HG02798 (cell line): ENCODE results near the gene SDK1.
"Not testable (repeated sequence)": the region's sequence is repeated elsewhere in the genome, so short reads cannot be mapped to it uniquely, and the experiment has no call there.

ENCODE experiments used
- ATAC-seq: cut with Tn5 transposase; IDR thresholded peaks from one replicate; pipeline ENCODE4 v1.9.1; 2021; ENCODE audit warnings: mild to moderate bottlenecking; ENCODE audit not compliant: unreplicated experiment, poor library complexity

The SDK1 gene

DNA sequence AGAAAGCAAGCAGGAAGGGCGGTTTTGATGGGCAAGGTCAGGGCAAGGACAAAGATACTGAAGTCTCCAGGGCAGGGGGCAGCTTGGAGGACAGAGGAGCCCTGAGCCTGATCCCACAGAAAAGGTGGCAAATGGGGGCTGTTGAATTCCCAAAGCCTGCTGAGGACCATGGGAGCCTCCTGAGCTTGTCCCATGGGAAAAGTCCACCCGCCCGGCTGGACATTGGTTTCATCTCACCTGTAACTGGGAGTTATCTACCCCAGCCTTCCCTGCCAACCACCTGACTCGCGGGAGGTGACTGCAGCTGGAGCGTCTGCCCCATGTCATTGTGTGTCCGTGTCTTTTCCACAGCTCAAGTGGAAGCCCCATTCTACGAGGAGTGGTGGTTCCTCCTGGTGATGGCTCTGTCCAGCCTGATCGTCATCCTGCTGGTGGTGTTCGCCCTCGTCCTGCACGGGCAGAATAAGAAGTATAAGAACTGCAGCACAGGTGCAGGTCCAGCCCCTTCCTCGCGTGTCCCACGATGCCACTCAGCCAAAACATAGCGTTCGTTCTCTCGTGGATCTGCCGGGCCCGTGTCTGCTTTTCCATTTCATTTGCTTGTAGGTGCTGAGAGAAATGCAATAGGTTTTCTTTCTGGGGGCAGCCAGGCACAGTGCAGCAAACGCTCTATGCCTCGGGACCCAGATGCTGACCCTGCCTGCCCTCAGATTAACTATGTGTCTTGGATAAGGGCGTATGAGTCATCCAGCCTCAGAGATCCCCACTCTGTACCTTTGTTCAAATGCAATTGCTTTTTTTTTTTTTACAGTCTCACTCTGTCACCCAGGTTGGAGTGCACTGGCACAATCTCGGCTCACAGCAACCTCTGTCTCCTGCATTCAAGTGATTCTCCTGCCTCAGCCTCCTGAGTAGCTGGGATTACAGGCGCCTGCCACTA, 936.5 kb downstream of the SDK1 start:
- ATAC-seq: no peak

GRCh38 chr7:4238861-4239260, 937.8 kb downstream of the SDK1 start:
- ATAC-seq: no peak

DNA sequence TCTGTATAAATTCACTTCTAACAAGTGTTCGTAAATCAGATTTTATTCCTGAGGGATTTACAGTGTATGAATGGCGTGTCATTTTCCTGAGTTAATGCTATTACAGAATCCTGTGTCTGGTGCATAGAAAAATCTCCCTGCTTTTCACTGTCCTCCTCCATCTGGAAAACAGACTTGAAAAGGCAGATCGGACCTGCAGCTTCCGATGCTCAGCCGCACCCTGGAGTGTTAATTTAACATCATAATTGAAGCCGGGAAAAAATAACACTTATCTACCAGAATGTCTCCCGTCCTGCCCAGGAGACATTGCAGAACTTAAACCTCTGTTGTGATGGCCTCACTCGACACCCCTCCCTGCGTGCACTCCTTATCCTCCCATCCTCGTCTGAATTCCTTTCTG, 939.0 kb downstream of the SDK1 start:
- no peak for ATAC-seq

DNA sequence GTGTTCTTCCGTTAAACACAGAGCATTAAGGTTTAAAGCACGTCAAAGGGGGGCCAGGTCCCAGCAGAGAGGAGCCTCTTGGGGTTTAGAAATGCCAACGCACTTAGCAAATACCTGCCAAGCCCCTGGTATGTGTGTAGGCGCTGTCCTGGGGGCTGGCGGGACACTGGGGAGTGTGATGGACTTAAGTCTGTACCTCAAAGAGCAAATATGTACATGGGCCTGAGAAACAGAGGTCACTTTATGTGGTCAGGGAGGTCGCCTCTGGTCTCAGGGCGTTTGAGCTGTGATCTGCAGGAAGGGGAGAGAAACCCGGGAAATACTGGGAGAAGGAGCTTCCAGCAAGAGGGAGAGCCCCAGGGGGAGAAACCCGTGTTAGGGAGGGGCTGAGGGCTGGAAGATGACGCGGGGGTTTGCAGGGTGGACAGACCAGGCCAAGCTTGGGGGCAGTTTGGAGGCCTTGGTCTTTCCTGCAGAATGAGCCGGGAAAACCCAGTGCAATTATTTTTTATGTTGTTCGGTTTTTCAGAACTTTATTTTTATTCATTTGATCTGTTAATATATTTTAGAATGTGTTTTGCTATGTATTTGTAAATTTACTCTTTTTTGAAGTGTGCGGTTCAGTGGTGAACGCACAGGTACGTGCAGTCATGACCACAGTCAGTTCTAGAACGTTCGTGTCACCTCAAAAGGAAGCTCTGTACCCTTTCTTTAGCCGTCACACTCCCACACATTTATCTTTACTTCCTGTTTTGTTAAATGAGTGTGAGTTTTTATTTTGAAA, 939.7 kb downstream of the SDK1 start:
- ATAC-seq: no peak

- ATAC-seq: no peak
Observed at GRCh38 chr7:4241304-4241612, 940.2 kb downstream of the SDK1 start.

GRCh38 chr7:4241791-4242190, 940.7 kb downstream of the SDK1 start:
- ATAC-seq: no peak

GRCh38 chr7:4242706-4243105, 941.7 kb downstream of the SDK1 start:
- no peak for ATAC-seq

- ATAC-seq: no peak
Observed at GRCh38 chr7:4244041-4244440, 943.0 kb downstream of the SDK1 start.

DNA sequence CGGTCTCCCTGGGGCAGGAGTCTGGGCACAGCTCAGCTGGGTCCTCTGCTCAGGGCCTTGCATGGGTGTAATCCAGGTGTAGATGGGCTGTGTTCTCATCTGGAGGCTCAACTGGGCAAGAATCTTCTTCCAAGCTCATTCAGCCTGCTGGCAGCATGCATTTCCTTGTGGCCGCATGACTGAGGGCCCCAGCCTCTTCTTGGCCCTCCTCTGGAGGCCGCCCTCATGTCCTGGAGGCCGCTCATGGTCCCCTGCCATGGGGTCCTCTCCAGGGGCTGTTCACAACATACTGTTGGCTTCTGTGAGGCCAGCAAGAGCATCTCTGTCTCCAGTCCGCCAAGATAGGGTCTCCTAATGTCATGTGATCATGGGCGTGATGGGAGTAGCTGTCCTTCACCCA, 943.6 kb downstream of the SDK1 start:
- no peak for ATAC-seq

- ATAC-seq: no peak
Observed at GRCh38 chr7:4245135-4245865, 944.2 kb downstream of the SDK1 start.

GRCh38 chr7:4245866-4246470, 944.9 kb downstream of the SDK1 start:
- no peak for ATAC-seq

- no peak for ATAC-seq
Observed at GRCh38 chr7:4246536-4246935, 945.5 kb downstream of the SDK1 start.

- ATAC-seq: no peak
Observed at GRCh38 chr7:4247106-4247876, 946.2 kb downstream of the SDK1 start.

DNA sequence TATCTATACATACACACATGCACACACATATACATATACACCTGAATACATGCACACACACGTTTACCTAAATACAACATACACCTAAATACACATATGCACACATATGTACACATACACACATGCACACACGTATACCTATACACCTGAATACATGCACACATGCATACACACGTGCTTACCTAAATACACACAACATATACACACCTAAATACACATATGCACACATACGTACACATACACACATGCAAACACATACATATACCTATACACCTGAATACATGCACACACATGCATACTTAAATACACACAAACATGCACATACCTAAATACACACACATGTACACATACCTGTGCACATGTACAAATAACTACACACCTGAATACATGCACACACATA, 947.2 kb downstream of the SDK1 start:
- ATAC-seq: no peak

- no peak for ATAC-seq
Observed at GRCh38 chr7:4249241-4249640, 948.2 kb downstream of the SDK1 start.

GRCh38 chr7:4255336-4255735, 954.3 kb downstream of the SDK1 start:
- ATAC-seq: no peak

DNA sequence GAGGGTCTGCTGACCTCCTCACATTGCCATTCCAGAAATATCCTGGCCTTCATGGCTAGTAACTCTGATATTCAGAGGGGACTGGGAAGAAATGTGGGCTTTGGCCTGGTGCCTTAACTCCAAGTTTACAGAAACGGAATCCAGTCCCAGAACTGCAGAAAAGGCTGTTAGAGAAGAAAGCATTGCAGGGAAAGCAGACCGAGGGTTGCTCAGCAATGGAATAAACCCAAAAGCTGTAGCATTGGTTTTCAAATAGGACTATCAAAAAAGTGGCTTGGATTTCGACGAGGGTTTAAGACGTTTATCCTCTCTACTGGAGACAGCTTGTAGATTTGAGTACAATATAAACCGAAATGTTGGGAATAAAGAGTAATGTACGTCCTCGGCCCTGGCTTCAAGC, 955.2 kb downstream of the SDK1 start:
- ATAC-seq: no peak

GRCh38 chr7:4257146-4258111, 956.4 kb downstream of the SDK1 start:
- ATAC-seq: no peak

- ATAC-seq: not testable (repeated sequence)
Observed at GRCh38 chr7:4260116-4260515, 959.1 kb downstream of the SDK1 start.
